ENCODE results near the gene CACNA1B. TPM values are rescaled to one million over a fixed set of nuclear protein-coding genes. Genes with fewer than 3 reads are reported as not detected.
A peak's percentile ranks its signal among the peaks of the same experiment; 100 is the strongest.

CACNA1B gene
- total RNA-seq, 8 experiments from 2014 or later: 0.04 to 12.8 (median 9.7) TPM

- in situ Hi-C loops (cut with MboI; ENCODE audit: low pct_unique_long_range_greater_than_20kb in 2 of 9, low sequenced_read_pairs in 9 of 9, unreplicated experiment in 9 of 9): no loop called here
- no peak overlapping the region for H3K4me3 ChIP-seq
- no peak overlapping the region for H3K27ac ChIP-seq
- H3K4me1 ChIP-seq (replicated peaks in 1 of 2): no peaks in the 10 kb centered on the region
- 0 to 80% (median 47%) methylated on average over 1 to 2 of the region's 5 CpGs; no CpG with 5 or more reads in 6 of the 10 experiments for WGBS, 10 experiments
- ATAC-seq (replicated peaks in 6 of 8): no peak
Measured at GRCh38 chr9:137955224-137955570, 77.6 kb downstream of the CACNA1B start.

GRCh38 chr9:137955586-137955985 lies 78.0 kb downstream of the CACNA1B start:
- H3K4me3 ChIP-seq: no peak overlapping the region
- ATAC-seq (replicated peaks in 6 of 8): no peak
- no peak overlapping the region for H3K27ac ChIP-seq
- H3K4me1 ChIP-seq (replicated peaks in 1 of 2): no peaks in the 10 kb centered on the region
- WGBS, 10 experiments: 100% methylated on average over 2 of the region's 14 CpGs; no CpG with 5 or more reads in 9 of the 10 experiments
- in situ Hi-C loops (cut with MboI; ENCODE audit: low pct_unique_long_range_greater_than_20kb in 2 of 9, low sequenced_read_pairs in 9 of 9, unreplicated experiment in 9 of 9): no loop called here

GRCh38 chr9:137956039-137956438 lies 78.5 kb downstream of the CACNA1B start:
- no peak for ATAC-seq (replicated peaks in 6 of 8)
- Histone ChIP-seq H3K4me3 (no peak overlapping the region), H3K27ac (no peak overlapping the region), H3K4me1 (replicated peaks in 1 of 2) (no peaks in the 10 kb centered on the region)
- 69 to 100% methylated on average over 3 to 4 of the region's 9 CpGs; no CpG with 5 or more reads in 8 of the 10 experiments for WGBS, 10 experiments
- in situ Hi-C loops (cut with MboI; ENCODE audit: low pct_unique_long_range_greater_than_20kb in 2 of 9, low sequenced_read_pairs in 9 of 9, unreplicated experiment in 9 of 9): no loop called here

- in situ Hi-C loops (cut with MboI; ENCODE audit: low pct_unique_long_range_greater_than_20kb in 2 of 9, low sequenced_read_pairs in 9 of 9, unreplicated experiment in 9 of 9): no loop called here
- WGBS, 10 experiments: 26 to 100% (median 86%) methylated on average over 1 to 8 of the region's 15 CpGs; no CpG with 5 or more reads in 4 of the 10 experiments
- ATAC-seq (replicated peaks in 6 of 8): no peak
- no peak overlapping the region for H3K27ac ChIP-seq
- H3K4me3 ChIP-seq: no peak overlapping the region
- no peaks in the 10 kb centered on the region for H3K4me1 ChIP-seq (replicated peaks in 1 of 2)
Measured at GRCh38 chr9:137956688-137957385, 79.3 kb downstream of the CACNA1B start.

GRCh38 chr9:137959641-137960411 lies 82.2 kb downstream of the CACNA1B start:
- H3K4me3 ChIP-seq: no peak overlapping the region
- H3K4me1 ChIP-seq (replicated peaks in 1 of 2): no peaks in the 10 kb centered on the region
- no peak for ATAC-seq (replicated peaks in 6 of 8)
- H3K27ac ChIP-seq: no peak overlapping the region
- in situ Hi-C loops (cut with MboI; ENCODE audit: low pct_unique_long_range_greater_than_20kb in 2 of 9, low sequenced_read_pairs in 9 of 9, unreplicated experiment in 9 of 9): no loop called here
- 43 to 100% (median 83%) methylated on average over 1 to 14 of the region's 36 CpGs; no CpG with 5 or more reads in 1 of the 10 experiments for WGBS, 10 experiments

- Histone ChIP-seq H3K27ac (no peak overlapping the region), H3K4me1 (replicated peaks in 1 of 2) (no peaks in the 10 kb centered on the region), H3K4me3 (no peak overlapping the region)
- ATAC-seq (replicated peaks in 6 of 8): no peak
- WGBS, 10 experiments: 67% methylated on average over 3 of the region's 11 CpGs; no CpG with 5 or more reads in 9 of the 10 experiments
- in situ Hi-C loops (cut with MboI; ENCODE audit: low pct_unique_long_range_greater_than_20kb in 2 of 9, low sequenced_read_pairs in 9 of 9, unreplicated experiment in 9 of 9): no loop called here
Measured at GRCh38 chr9:137960496-137960895, 82.9 kb downstream of the CACNA1B start.

GRCh38 chr9:137963525-137963924 lies 85.9 kb downstream of the CACNA1B start:
- Histone ChIP-seq H3K4me3 (no peak overlapping the region), H3K27ac (no peak overlapping the region), H3K4me1 (replicated peaks in 1 of 2) (no peaks in the 10 kb centered on the region)
- in situ Hi-C loops (cut with MboI; ENCODE audit: low pct_unique_long_range_greater_than_20kb in 2 of 9, low sequenced_read_pairs in 9 of 9, unreplicated experiment in 9 of 9): no loop called here
- 0 to 100% (median 61%) methylated on average over 1 to 6 of the region's 6 CpGs; no CpG with 5 or more reads in 2 of the 10 experiments for WGBS, 10 experiments
- no peak for ATAC-seq (replicated peaks in 6 of 8)

- peaks cover under 1 to 2% of the 10 kb centered on the region in 2 donors for H3K4me1 ChIP-seq (replicated peaks in 1 of 2)
- H3K4me3 ChIP-seq: no peak overlapping the region
- H3K27ac ChIP-seq: no peak overlapping the region
- in situ Hi-C loops (cut with MboI; ENCODE audit: low pct_unique_long_range_greater_than_20kb in 2 of 9, low sequenced_read_pairs in 9 of 9, unreplicated experiment in 9 of 9): no loop called here
- 10 to 100% (median 91%) methylated on average over 1 to 6 of the region's 9 CpGs; no CpG with 5 or more reads in 1 of the 10 experiments for WGBS, 10 experiments
- no peak for ATAC-seq (replicated peaks in 6 of 8)
Measured at GRCh38 chr9:137965177-137965795, 87.7 kb downstream of the CACNA1B start.

GRCh38 chr9:137967280-137967953 lies 89.8 kb downstream of the CACNA1B start:
- 19 to 100% (median 83%) methylated on average over 1 to 16 of the region's 17 CpGs; no CpG with 5 or more reads in 1 of the 10 experiments for WGBS, 10 experiments
- Histone ChIP-seq H3K27ac (no peak overlapping the region), H3K4me3 (no peak overlapping the region), H3K4me1 (replicated peaks in 1 of 2) (peaks cover 9 to 13% of the 10 kb centered on the region in 2 donors)
- in situ Hi-C loops (cut with MboI; ENCODE audit: low pct_unique_long_range_greater_than_20kb in 2 of 9, low sequenced_read_pairs in 9 of 9, unreplicated experiment in 9 of 9): no loop called here
- no peak for ATAC-seq (replicated peaks in 6 of 8)

- no peak for ATAC-seq (replicated peaks in 6 of 8)
- in situ Hi-C loops (cut with MboI; ENCODE audit: low pct_unique_long_range_greater_than_20kb in 2 of 9, low sequenced_read_pairs in 9 of 9, unreplicated experiment in 9 of 9): no loop called here
- 0 to 88% (median 68%) methylated on average over 1 to 8 of the region's 10 CpGs; no CpG with 5 or more reads in 6 of the 10 experiments for WGBS, 10 experiments
Measured at GRCh38 chr9:137968235-137968634, 90.7 kb downstream of the CACNA1B start.

GRCh38 chr9:137969008-137969407 lies 91.4 kb downstream of the CACNA1B start:
- no peak overlapping the region for H3K27ac ChIP-seq
- peaks cover 9 to 13% of the 10 kb centered on the region in 2 donors for H3K4me1 ChIP-seq (replicated peaks in 1 of 2)
- 7 to 100% (median 68%) methylated on average over 1 to 5 of the region's 8 CpGs; no CpG with 5 or more reads in 4 of the 10 experiments for WGBS, 10 experiments
- ATAC-seq (replicated peaks in 6 of 8): peak in 1 of 8 experiments; percentile 48
- in situ Hi-C loops (cut with MboI; ENCODE audit: low pct_unique_long_range_greater_than_20kb in 2 of 9, low sequenced_read_pairs in 9 of 9, unreplicated experiment in 9 of 9): no loop called here
- no peak overlapping the region for H3K4me3 ChIP-seq

More at GRCh38 chr9:137968235-137968634, 90.7 kb downstream of the CACNA1B start:
- no peak overlapping the region for H3K4me3 ChIP-seq
- no peak overlapping the region for H3K27ac ChIP-seq
- peaks cover 9 to 13% of the 10 kb centered on the region in 2 donors for H3K4me1 ChIP-seq (replicated peaks in 1 of 2)

GRCh38 chr9:137969685-137970084 lies 92.1 kb downstream of the CACNA1B start:
- ATAC-seq (replicated peaks in 6 of 8): no peak
- Histone ChIP-seq H3K4me3 (no peak overlapping the region), H3K27ac (no peak overlapping the region), H3K4me1 (replicated peaks in 1 of 2) (peaks cover 9 to 13% of the 10 kb centered on the region in 2 donors)
- 5 to 100% (median 62%) methylated on average over 1 to 3 of the region's 3 CpGs; no CpG with 5 or more reads in 6 of the 10 experiments for WGBS, 10 experiments
- in situ Hi-C loops (cut with MboI; ENCODE audit: low pct_unique_long_range_greater_than_20kb in 2 of 9, low sequenced_read_pairs in 9 of 9, unreplicated experiment in 9 of 9): no loop called here

- Histone ChIP-seq H3K27ac (no peak overlapping the region), H3K4me1 (replicated peaks in 1 of 2) (peaks cover 9 to 13% of the 10 kb centered on the region in 2 donors), H3K4me3 (no peak overlapping the region)
- ATAC-seq (replicated peaks in 6 of 8): no peak
- in situ Hi-C loops (cut with MboI; ENCODE audit: low pct_unique_long_range_greater_than_20kb in 2 of 9, low sequenced_read_pairs in 9 of 9, unreplicated experiment in 9 of 9): no loop called here
Measured at GRCh38 chr9:137970098-137970497, 92.5 kb downstream of the CACNA1B start.
